Mononuclear cell (primary cell): ENCODE data around the gene ZCCHC14. TPM values are rescaled to one million over a fixed set of nuclear protein-coding genes. Genes with fewer than 3 reads are reported as not detected.
"Not testable (repeated sequence)": the region's sequence is repeated elsewhere in the genome, so short reads cannot be mapped to it uniquely, and the experiment has no call there.

Source experiments
- H3K27me3 ChIP-seq: 2 replicates; pipeline ENCODE4 v1.6.0; 2011; ENCODE audit warnings: low read length, control low read depth; ENCODE audit not compliant: insufficient read depth
- H3K4me1 ChIP-seq: 2 replicates; pipeline ENCODE4 v1.5.1; 2011; ENCODE audit warnings: mild to moderate bottlenecking, low read length, control low read depth; ENCODE audit not compliant: insufficient read depth
- H3K4me3 ChIP-seq: 2 replicates; pipeline ENCODE4 v1.5.1; 2011; ENCODE audit warnings: mild to moderate bottlenecking, low read length, moderate library complexity
- H3K9me3 ChIP-seq: 2 replicates; pipeline ENCODE4 v1.5.1; 2011; ENCODE audit warnings: low read depth, mild to moderate bottlenecking, control low read depth, low read length
- total RNA-seq: library from RNA; depleted of rRNA; stranded (reverse); fragments of >200 nt; gene quantifications from one replicate; pipeline ENCODE4 v1.2.3, GENCODE V29; 2012

Gene ZCCHC14
- total RNA-seq, 1 donor, result 6.0 TPM

DNA sequence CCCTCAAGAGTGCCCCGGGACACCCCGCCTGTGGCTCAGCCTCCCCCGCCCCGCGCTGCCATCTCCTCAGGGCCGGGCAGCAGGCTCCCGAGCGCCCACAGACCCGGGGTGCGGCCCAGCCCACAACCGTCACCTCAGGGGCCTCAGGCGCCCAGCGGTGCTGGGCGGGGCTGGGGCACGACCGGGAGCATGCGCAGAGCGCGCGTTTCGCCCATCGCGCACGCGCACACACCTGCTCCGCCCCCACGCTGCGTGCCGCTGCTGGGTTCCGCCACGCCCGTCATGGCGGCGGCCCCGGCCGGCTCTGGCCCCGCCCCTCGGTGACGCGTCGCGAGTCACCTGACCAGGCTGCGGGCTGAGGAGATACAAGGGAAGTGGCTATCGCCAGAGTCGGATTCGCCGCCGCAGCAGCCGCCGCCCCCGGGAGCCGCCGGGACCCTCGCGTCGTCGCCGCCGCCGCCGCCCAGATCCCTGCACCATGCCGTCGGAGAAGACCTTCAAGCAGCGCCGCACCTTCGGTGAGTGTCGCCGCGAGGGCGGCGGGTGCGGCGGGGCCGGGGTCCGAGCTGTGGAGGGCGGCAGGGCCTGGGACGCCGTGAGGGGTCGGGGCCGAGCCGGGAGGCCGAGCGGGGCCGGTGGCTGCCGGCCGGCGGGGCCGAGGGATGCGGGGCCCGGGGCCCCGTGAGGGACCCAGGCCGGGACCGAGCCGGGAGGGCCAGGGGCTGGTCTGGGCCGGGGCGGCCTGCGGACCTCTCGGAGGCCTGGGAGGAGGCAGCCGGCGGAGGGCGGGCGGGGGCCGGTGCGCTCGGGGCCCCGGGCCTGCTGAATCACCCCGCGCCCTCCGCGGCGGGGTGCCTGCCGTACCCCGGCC, 100.6 kb downstream of the ZCCHC14 start, which contains the start of gene MAP1LC3B:
Gene MAP1LC3B, plus strand, starts transcription at position 387 of the 871 bp plus-strand sequence. Its CDS starts 92 bp downstream, at position 479.
- Histone ChIP-seq H3K4me1 (peaks cover 49% of the 10 kb centered on the region), H3K9me3 (no peaks in the 10 kb centered on the region), H3K27me3 (no peaks in the 10 kb centered on the region), H3K4me3 (peak within 1 kb of the TSS; percentile 69)

- peak overlapping the region; percentile 69 for H3K4me3 ChIP-seq
- no peaks in the 10 kb centered on the region for H3K9me3 ChIP-seq
- peaks cover 55% of the 10 kb centered on the region for H3K4me1 ChIP-seq
- no peaks in the 10 kb centered on the region for H3K27me3 ChIP-seq
Observed at GRCh38 chr16:87391324-87391949, 101.4 kb downstream of the ZCCHC14 start.

GRCh38 chr16:87390641-87391323, 102.0 kb downstream of the ZCCHC14 start:
- Histone ChIP-seq H3K4me3 (peak overlapping the region; percentile 69), H3K9me3 (no peaks in the 10 kb centered on the region), H3K27me3 (no peaks in the 10 kb centered on the region), H3K4me1 (peaks cover 55% of the 10 kb centered on the region)

GRCh38 chr16:87389914-87390313, 102.9 kb downstream of the ZCCHC14 start:
- H3K27me3 ChIP-seq, H3K9me3 ChIP-seq, H3K4me3 ChIP-seq: not testable (repeated sequence)
- H3K4me1 ChIP-seq, result peaks cover 53% of the 10 kb centered on the region

DNA sequence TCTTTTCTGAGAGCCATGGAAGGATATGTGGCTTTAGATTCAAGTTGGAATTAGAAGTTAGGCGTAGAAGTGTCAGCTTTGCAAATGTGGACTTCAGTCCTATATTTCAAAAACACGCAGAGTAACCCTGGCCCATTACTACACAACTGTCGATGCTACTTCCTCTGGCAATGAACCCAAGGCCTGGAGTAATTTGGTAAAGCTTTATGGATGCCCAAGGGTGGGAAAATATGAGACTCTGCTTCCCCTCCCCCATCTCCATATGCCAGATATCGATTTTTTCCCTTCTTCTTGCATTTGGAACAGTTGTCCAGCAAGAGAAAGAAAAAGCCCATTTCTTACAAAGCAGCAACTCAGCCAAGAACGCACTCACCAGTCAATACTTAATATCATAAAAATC, 103.6 kb downstream of the ZCCHC14 start:
- Histone ChIP-seq H3K4me1 (peaks cover 53% of the 10 kb centered on the region), H3K9me3 (no peaks in the 10 kb centered on the region), H3K27me3 (no peaks in the 10 kb centered on the region), H3K4me3 (no peak overlapping the region)

DNA sequence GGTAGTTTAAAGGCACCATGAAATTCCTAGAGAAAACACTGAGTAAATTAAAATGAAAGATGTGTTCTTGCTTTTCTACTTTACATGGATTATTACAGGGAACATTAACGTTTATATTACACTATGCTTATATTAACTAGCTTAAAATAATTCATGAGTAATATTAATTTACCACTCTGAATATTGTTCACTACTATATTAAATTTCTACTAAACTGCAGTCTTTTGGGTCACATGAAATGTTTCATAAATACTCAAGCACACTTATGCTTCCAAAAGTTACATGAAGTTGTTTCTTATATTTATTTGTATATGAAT, 104.0 kb downstream of the ZCCHC14 start:
- Histone ChIP-seq H3K27me3 (no peaks in the 10 kb centered on the region), H3K9me3 (no peaks in the 10 kb centered on the region), H3K4me3 (no peak overlapping the region), H3K4me1 (peaks cover 51% of the 10 kb centered on the region)

- Histone ChIP-seq H3K4me3 (no peak overlapping the region), H3K9me3 (no peaks in the 10 kb centered on the region), H3K27me3 (no peaks in the 10 kb centered on the region), H3K4me1 (peaks cover 45% of the 10 kb centered on the region)
Observed at GRCh38 chr16:87387942-87388817, 104.6 kb downstream of the ZCCHC14 start.

- Histone ChIP-seq H3K4me3 (peak overlapping the region; percentile 63), H3K4me1 (peaks cover 52% of the 10 kb centered on the region)
- H3K27me3 ChIP-seq, H3K9me3 ChIP-seq: not testable (repeated sequence)
Observed at GRCh38 chr16:87384875-87385167, 108.0 kb downstream of the ZCCHC14 start.

GRCh38 chr16:87384162-87384874, 108.5 kb downstream of the ZCCHC14 start:
- no peaks in the 10 kb centered on the region for H3K9me3 ChIP-seq
- H3K4me3 ChIP-seq, result peak overlapping the region; percentile 63
- H3K27me3 ChIP-seq, result no peaks in the 10 kb centered on the region
- peaks cover 51% of the 10 kb centered on the region for H3K4me1 ChIP-seq

GRCh38 chr16:87383505-87384161, 109.2 kb downstream of the ZCCHC14 start, which contains the start of gene FBXO31:
TSS of gene FBXO31 (minus strand) at chr16:87383776. CDS start at chr16:87383744, 32 bp downstream.
- Histone ChIP-seq H3K4me1 (peaks cover 50% of the 10 kb centered on the region), H3K9me3 (no peaks in the 10 kb centered on the region), H3K4me3 (peak within 1 kb of the TSS; percentile 63), H3K27me3 (no peaks in the 10 kb centered on the region)

GRCh38 chr16:87382023-87382785, 110.6 kb downstream of the ZCCHC14 start:
- Histone ChIP-seq H3K4me3 (no peak overlapping the region), H3K27me3 (no peaks in the 10 kb centered on the region), H3K4me1 (peaks cover 40% of the 10 kb centered on the region)

DNA sequence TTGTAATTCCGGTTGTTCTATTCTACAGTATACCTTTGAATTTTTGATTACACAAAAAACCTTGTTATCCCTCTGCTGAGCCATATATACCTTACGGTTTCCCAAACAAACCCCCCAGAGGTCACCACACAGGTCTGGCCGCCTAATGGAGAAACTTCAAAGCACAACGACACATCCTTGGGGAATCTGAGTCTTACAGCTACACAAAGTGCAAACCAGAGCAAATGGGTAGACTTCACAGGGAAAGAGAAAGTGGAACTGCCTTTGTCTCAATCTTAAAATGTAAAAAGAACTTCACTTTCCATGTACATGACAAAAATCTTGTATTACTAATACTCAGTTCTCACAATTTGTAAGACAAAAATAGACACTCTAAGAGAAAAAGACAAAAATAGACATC, 111.9 kb downstream of the ZCCHC14 start:
- H3K4me1 ChIP-seq, result peaks cover 36% of the 10 kb centered on the region
- H3K4me3 ChIP-seq, result no peak overlapping the region
- no peaks in the 10 kb centered on the region for H3K9me3 ChIP-seq
- no peaks in the 10 kb centered on the region for H3K27me3 ChIP-seq

More at GRCh38 chr16:87382023-87382785, 110.6 kb downstream of the ZCCHC14 start:
- no peaks in the 10 kb centered on the region for H3K9me3 ChIP-seq

GRCh38 chr16:87380403-87380802, 112.4 kb downstream of the ZCCHC14 start:
- Histone ChIP-seq H3K4me3 (no peak overlapping the region), H3K9me3 (no peaks in the 10 kb centered on the region), H3K27me3 (no peaks in the 10 kb centered on the region), H3K4me1 (peaks cover 40% of the 10 kb centered on the region)
